Parathyroid adenoma (tissue), 2 donors: ENCODE data around the gene RNF223.

Experiments used
- H2AFZ ChIP-seq: fragments of 300-600 bp; sonication (generic); one replicate; pipeline ENCODE4 v1.7.0; 2017; ENCODE audit warnings: antibody characterized with exemption, mild to moderate bottlenecking
- H3K27ac ChIP-seq: fragments of 300-600 bp; sonication (generic); one replicate; pipeline ENCODE4 v1.7.0; 2017
- H3K27me3 ChIP-seq: fragments of 300-600 bp; sonication (generic); one replicate; pipeline ENCODE4 v1.7.0; 2017; ENCODE audit warnings: low read length; ENCODE audit not compliant: control insufficient read depth, insufficient read depth
- H3K36me3 ChIP-seq: fragments of 300-600 bp; sonication (generic); one replicate; pipeline ENCODE4 v1.7.0; 2017; ENCODE audit warnings: low read length; ENCODE audit not compliant: control insufficient read depth, insufficient read depth
- H3K4me1 ChIP-seq: fragments of 300-600 bp; sonication (generic); one replicate; pipeline ENCODE4 v1.7.0; 2017; ENCODE audit warnings: control low read depth
- H3K4me2 ChIP-seq: fragments of 300-600 bp; sonication (generic); one replicate; pipeline ENCODE4 v1.7.0; 2017; ENCODE audit warnings: low read length
- H3K4me3 ChIP-seq: fragments of 300-600 bp; sonication (generic); one replicate; pipeline ENCODE4 v1.7.0; 2017; ENCODE audit warnings: low read depth, low read length
- H3K79me2 ChIP-seq: fragments of 300-600 bp; sonication (generic); one replicate; pipeline ENCODE4 v1.7.0; 2017; ENCODE audit warnings: control low read depth
- H3K9ac ChIP-seq: fragments of 300-600 bp; sonication (generic); one replicate; pipeline ENCODE4 v1.7.0; 2017; ENCODE audit warnings: mild to moderate bottlenecking
- H3K9me3 ChIP-seq: fragments of 300-600 bp; sonication (generic); one replicate; pipeline ENCODE4 v1.7.0; 2017; ENCODE audit warnings: low read length; ENCODE audit not compliant: control insufficient read depth
- CTCF ChIP-seq: fragments of 300-600 bp; sonication (generic); IDR thresholded peaks from one replicate; pipeline ENCODE4 v1.7.0; 2017; ENCODE audit warnings: antibody characterized with exemption, mild to moderate bottlenecking
- donor health status: primary hyperparathyroidism.

The RNF223 gene

GRCh38 chr1:1087351-1088028 is 13.4 kb upstream of the RNF223 start:
- no peak for TF ChIP-seq CTCF

GRCh38 chr1:1086911-1087341 is 12.8 kb upstream of the RNF223 start:
- no peak for TF ChIP-seq CTCF
- no peaks in the 10 kb centered on the region for H3K9me3 ChIP-seq
- no peak overlapping the region for H3K4me2 ChIP-seq
- H2AFZ ChIP-seq = no peak overlapping the region
- H3K27ac ChIP-seq = no peak overlapping the region
- no peaks in the 10 kb centered on the region for H3K4me1 ChIP-seq
- H3K9ac ChIP-seq = no peak overlapping the region
- H3K36me3 ChIP-seq = no peaks in the 10 kb centered on the region
- no peaks in the 10 kb centered on the region for H3K79me2 ChIP-seq
- no peaks in the 10 kb centered on the region for H3K27me3 ChIP-seq
- H3K4me3 ChIP-seq = no peak overlapping the region

More at GRCh38 chr1:1087351-1088028, 13.4 kb upstream of the RNF223 start:
- Histone ChIP-seq H3K9me3 (no peaks in the 10 kb centered on the region), H3K36me3 (no peaks in the 10 kb centered on the region), H3K27ac (no peak overlapping the region), H3K9ac (no peak overlapping the region), H2AFZ (no peak overlapping the region), H3K27me3 (no peaks in the 10 kb centered on the region), H3K4me2 (no peak overlapping the region), H3K4me1 (no peaks in the 10 kb centered on the region), H3K4me3 (no peak overlapping the region), H3K79me2 (no peaks in the 10 kb centered on the region)

- no peaks in the 10 kb centered on the region for H3K27me3 ChIP-seq
- no peaks in the 10 kb centered on the region for H3K9me3 ChIP-seq
- TF ChIP-seq CTCF = no peak
- no peaks in the 10 kb centered on the region for H3K4me1 ChIP-seq
- no peak overlapping the region for H3K4me3 ChIP-seq
- H3K4me2 ChIP-seq = no peak overlapping the region
- H3K36me3 ChIP-seq = no peaks in the 10 kb centered on the region
- H3K9ac ChIP-seq = no peak overlapping the region
- no peak overlapping the region for H2AFZ ChIP-seq
- no peak overlapping the region for H3K27ac ChIP-seq
- no peaks in the 10 kb centered on the region for H3K79me2 ChIP-seq
Observed at GRCh38 chr1:1085911-1086841, 12.1 kb upstream of the RNF223 start.

- no peaks in the 10 kb centered on the region for H3K4me1 ChIP-seq
- no peaks in the 10 kb centered on the region for H3K27me3 ChIP-seq
- H3K9me3 ChIP-seq = no peaks in the 10 kb centered on the region
- no peaks in the 10 kb centered on the region for H3K79me2 ChIP-seq
- H2AFZ ChIP-seq = no peak overlapping the region
- H3K9ac ChIP-seq = no peak overlapping the region
- no peak overlapping the region for H3K4me3 ChIP-seq
- H3K36me3 ChIP-seq = no peaks in the 10 kb centered on the region
- no peak overlapping the region for H3K4me2 ChIP-seq
- no peak for TF ChIP-seq CTCF
- no peak overlapping the region for H3K27ac ChIP-seq
Observed at GRCh38 chr1:1085171-1085841, 11.2 kb upstream of the RNF223 start.
